HTERT RPE-1 (cell line): ENCODE data around the gene FUBP3.

ENCODE experiments used
- in situ Hi-C: fragments of 300-500 bp; cut with MboI; formaldehyde crosslinking; loops from 4 replicates; pipeline ENCODE4 v1.14.3; 2020; ENCODE audit warnings: low sequenced_read_pairs

Gene FUBP3, protein sequence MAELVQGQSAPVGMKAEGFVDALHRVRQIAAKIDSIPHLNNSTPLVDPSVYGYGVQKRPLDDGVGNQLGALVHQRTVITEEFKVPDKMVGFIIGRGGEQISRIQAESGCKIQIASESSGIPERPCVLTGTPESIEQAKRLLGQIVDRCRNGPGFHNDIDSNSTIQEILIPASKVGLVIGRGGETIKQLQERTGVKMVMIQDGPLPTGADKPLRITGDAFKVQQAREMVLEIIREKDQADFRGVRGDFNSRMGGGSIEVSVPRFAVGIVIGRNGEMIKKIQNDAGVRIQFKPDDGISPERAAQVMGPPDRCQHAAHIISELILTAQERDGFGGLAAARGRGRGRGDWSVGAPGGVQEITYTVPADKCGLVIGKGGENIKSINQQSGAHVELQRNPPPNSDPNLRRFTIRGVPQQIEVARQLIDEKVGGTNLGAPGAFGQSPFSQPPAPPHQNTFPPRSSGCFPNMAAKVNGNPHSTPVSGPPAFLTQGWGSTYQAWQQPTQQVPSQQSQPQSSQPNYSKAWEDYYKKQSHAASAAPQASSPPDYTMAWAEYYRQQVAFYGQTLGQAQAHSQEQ

DNA sequence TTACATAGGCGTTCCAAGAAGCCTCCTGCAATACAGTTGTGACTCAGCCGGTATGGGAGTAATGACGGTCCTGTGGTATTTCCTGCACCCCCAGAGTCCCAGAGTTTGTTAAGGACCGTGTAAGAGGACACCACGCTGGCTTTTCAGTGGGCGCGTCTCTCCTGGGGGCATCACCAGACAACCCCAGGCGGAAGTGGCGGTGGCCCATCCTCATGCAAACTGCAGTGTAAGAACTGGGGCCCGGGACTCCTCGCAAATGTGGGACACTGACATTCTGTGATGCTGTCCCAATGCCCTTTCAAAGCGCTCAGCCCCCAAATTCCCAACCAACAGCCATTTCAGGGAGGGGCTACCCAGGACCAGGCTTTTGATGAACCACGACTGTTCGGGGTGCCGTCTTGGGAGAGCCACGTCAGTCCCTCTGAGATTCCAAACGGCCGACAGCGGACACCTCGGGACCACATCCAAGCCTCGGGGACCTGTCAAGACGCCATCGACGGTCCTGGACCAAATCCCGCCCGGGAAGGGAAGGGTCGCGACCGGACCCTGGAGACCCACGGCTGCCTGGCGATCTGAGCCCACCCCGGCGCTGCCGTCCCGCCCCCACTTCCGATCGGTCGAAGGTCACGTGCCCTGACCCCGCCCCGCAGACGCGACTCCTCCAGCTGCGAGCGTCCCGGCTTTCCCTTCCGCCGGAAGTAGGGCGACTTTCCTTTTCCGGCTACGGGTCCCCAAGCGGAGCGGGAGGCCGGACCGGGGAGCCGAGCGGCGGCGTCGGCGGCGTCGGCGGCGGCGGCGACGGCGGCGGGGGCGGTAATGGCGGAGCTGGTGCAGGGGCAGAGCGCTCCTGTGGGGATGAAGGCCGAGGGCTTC, at the start of gene FUBP3:
FUBP3 (plus strand) TSS at position 713 of the 873 bp plus-strand sequence; CDS start at position 817, 104 bp downstream.
- in situ Hi-C loops: no loop called here

DNA sequence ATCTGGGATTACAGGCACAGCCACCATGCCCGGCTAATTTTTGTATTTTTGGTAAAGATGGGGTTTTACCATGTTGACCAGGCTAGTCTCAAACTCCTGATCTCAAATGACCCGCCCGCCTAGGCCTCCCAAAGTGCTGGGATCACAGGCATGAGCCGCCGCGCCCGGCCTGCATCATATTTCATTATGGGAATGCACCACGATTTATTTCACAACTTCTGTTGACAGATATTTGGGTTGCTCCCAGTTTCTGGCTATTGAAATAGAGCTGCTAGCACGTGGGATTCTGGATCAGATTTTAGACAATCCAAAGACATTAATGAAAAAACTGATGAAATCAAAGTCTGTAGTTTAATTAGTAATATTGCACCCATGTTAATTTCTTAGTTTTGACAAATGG, 48.4 kb upstream of the FUBP3 start:
- in situ Hi-C loops: no loop called here

DNA sequence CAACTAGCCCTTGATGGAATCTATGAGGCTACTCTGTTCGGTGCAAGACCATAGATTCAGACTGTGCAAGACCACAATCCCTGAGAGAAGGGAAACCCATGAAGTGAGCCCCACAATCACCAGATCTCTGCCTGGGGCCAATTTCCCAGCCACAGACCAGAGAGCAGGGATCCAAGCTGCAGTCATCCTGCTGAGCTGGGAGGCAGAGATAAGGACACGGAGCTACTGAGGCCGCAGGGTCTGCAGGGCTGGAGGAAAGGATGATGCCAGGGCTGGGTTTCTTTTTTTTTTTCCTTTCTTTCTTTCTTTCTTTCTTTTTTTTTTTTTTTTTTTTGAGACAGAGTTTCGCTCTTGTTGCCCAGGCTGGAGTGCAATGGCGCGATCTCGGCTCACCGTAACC, 47.7 kb upstream of the FUBP3 start:
- in situ Hi-C loops: no loop called here

DNA sequence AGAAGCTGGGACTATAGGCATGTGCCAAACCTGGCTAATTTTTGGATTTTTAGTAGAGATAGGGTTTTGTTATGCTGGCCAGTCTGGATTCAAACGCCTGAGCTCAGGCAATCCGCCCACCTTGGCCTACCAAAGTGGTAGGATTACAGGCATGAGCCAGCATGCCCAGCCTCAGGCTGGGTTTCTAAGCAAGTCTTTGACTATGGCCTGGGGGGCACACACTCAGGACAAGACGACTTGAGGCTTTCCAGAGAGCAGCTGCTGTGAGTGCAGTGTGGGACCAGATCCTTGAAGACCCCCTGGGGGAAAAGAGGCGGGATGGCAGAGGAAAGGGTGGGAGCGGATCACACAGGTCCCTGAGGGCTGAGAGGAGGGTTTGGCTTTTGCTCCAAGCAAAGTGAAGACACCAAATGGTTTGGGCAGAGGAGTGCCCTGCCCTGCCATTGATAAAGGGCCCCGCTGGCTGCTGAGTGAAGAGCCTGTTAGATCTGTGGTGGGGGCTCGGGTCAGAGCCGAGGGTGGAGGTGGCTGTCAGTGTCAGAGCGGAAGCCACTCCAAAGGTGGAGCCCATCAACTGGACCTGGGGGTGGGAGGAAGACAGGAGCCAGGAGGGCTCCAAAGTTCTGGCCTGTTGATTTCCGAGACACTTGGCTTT, 46.8 kb upstream of the FUBP3 start:
- in situ Hi-C loops: no loop called here

DNA sequence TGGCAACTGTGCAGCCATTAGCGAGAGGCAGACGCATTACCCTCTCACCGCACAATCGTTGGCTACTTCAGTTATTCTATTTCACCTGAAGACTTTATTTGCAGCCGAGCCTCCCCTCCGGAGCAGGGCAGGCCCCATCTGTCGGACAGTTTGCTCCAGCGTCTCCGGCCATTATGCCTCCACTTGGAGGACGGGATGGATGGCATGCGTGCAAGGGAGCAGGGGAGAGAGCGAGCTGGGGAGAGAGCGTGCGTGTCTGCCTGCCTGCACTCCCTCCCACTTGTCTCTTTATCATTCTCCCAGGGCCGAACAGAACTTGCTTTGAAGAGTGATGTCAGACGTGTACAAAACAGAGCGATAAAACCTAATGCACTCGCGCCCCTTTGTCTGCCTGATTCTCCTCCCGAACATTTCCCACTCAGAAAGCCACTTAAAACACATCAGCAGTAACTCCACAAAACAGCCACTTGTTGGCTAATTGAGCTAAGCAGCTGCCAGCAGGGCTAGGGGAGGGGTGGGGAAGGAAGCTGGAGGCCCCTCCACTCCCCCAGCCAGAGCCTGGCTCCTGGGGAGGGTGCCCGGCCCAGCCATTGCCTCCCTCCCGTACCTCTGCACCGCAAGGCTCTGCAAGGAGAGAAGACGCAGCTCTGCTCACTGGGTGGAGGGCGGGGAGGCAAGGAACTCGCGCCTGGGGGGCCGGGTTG, 43.4 kb upstream of the FUBP3 start:
- in situ Hi-C loops: no loop called here

DNA sequence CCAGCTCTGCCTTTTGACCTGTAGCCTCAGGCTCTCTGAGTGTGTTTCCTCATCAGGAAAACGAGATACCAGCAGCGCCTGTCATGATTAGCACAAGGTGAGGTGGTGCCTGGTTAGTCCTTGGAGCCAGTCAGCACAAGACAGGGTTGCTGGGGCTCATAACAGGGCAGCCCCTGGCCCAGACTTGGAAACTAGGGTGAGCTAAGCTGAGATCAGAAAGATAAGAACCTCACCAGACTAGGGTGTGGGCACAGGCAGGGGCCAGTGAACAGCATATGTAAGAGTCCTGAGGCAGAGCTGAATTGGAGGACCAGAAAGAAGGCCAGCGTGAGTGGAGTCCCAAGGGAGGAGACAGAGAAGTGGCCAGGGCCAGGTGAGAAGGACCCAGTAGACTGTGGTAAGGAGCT, 42.7 kb upstream of the FUBP3 start:
- in situ Hi-C loops: no loop called here

DNA sequence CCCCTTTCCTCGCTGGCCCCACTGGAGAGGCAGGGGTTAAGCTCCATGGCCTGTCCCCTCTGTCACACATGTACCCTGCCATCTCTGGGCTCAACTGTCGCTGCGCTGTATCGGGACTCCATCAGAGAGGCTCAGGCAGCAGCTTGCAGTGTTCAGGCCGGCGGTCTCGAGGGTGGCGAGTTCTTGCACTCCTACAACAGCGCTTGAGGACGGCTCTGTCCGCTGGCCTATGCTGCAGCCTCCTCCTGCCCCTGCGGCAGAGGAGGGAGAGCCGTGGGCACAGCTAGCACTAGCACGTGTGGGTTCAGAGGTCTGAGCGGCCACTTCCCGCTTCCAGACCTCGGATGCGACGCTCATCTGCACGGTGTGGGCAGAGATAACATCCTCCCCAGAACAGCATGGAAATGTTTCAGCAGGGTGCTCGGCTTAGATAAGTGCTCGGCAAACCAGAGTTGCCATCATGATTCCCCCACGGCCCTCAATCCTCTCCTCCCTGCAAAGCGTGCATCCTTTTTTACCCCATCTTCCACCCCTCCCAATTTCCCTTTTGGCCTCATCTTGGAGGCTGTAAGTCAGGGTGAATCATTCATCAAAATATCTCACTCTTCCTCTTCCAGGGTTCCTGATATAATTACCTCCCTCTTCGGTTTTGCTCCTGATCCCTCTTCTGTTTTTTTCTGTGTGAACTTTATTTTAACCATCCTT, 41.9 kb upstream of the FUBP3 start:
- in situ Hi-C loops: no loop called here

DNA sequence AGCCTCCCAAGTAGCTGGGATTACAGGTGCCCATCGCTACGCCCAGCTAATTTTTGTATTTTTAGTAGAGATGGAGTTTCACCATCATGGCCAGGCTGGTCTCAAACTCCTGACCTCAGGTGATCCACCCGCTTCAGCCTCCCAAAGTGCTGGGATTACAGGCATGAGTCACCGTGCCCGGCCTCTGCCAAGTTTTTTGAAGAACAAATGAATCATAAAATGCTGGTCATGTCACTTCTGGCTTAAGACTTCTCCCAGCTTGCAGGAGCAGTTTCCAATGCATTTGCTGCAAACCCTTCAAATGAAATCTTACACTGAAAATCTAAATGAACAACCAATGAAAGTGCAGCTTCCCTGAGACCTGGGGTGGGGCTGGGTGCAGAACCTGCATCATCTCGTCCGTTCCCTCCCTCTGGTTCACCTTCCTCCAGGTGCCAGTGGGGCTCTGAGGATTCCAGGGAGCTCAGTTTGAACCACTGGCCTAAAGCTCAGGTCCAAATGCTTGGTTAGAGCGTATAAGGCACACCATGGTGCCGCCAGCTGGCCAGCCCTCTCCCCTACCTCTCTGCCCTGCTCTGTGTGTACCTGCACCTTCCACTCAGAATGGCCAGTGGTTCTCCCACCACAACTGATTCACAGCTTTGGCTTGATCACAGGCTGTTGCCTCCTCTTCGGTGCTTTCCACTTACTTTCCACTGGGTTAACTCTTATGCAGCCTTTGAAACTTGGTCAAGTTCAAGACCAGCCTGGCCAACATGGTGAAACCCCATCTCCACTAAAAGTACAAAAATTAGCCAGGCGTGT, 39.8 kb upstream of the FUBP3 start:
- in situ Hi-C loops: no loop called here

DNA sequence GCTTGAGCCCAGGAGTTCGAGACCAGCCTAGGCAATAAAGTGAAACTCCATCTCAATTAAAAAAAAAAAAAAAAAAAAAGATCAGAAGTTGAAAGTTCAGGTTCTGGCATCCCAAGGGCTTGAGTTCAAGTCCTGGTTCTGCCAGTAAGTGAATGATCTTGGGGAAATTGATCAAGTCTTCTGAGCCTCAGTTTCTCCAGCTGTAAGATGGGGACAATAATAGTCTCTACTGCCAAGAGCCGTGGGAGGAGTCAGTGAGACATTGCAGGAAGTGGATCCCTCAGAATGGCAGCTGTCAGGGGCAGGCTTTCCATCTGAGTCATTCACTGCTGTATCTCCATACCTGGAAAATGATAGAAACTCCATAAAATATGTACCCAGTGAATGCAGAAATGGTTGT, 37.8 kb upstream of the FUBP3 start:
- in situ Hi-C loops: no loop called here

DNA sequence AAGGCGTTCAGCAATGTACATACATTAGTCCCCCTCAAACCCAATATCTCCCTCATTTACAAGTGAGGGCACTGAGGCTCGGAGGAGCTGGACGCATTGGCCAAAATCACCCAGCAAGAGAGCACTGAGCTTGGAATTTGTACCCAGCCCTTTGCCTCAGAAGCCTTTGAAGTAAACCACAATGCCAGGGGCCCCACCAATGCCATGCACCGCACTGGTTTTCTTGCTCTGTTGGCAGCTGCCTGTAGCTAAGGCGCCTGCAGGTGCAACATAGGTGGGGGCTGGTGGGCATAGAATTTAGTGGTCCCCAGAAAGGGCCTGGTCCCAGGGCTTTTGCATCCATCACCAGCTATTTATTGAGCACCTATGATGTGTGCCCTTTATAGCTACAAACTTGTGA, 37.3 kb upstream of the FUBP3 start:
- in situ Hi-C loops: no loop called here

DNA sequence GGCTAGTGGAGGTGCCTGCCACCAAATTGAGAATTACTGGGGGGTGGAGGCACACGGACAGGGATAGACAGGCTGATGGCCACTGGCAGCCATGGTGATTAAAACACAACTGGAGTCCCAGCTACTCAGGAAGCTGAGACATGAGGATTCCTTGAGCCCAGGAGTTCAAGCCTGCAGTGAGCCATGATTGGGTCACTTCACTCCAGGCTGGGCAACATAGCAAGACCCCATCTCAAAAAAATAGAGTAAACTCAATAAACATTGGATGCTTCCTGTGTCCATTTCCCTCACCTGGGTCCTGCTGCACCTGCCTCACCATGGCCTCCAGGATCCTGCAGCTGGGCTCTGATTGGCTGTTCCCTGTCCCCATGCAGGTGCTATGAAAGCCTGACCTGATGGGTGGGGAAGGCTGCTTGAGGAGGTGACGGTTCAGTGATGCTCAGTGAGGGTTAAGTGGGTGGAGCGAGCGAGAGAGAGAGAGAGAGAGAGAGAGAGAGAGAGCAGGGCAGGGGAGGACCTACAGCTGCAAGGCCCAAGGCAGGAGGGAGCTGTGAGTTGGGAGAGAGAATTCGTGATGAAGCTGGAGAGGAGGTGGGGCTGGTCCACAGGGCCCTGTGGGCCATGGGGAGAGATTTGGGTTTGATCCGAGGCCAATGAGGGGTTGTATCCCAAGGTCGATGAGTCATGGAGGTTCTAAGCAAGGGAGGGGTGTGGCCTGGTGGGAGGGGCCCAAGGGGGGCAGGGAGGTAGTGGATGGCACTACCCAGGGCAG, 36.7 kb upstream of the FUBP3 start:
- in situ Hi-C loops: no loop called here

DNA sequence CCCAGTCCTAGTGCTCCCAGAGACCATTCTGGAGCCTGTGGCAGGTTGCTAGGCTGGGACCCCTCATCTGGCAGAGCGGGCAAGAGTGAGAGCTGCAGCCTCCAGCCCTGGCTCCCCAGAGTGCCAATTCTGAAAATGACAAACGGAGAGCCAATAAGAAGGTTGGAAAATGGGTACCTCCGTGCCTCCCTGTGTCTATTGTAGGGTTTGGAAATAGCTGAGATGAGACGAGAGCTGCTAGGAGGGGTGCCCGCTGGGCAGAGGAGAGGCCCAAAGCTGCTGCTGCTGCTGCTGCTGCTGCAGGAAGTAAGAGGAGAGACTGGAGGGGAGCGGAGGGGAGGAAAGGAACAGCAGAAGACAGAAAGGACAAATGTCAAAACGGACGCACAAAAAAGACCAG, 36.0 kb upstream of the FUBP3 start:
- in situ Hi-C loops: no loop called here

DNA sequence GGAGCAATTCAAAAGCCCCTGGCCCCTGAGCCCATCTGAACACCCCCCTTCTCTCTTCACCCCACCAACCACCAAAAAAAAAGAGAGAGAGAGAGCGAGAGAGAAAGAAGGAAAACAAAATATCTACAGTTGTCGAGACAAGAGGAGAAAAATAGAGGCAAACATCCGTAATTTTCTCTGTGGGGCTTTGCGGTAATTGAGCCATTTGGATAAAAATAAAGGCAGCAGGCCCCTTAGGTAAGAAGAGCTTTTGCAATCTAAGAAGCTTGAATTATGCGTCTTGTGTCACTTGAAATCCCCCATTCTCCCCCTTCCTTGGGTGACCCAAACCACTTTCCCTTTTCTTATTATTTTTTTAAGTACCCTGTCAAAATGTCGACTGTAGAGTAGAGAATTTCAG, 35.5 kb upstream of the FUBP3 start:
- in situ Hi-C loops: no loop called here

DNA sequence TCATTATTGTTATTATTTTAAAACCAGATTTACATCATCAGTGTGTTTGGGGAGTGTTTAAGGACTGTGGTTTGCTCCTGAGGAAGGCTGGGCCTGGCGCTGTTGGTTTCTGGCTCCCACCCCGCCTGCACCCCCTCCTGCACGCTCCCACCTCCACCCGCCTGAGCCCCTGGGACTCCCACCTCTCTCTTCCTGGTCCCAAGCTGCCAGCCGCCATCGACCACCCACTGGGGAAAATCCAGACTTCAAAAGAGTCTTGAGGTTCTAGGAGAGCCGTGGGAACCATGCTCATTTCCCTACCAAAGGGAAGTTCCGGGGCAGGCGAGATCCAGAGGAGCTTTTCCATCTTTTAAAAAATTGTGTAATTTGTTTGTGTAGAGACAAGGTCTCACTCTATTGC, 35.0 kb upstream of the FUBP3 start:
- in situ Hi-C loops: no loop called here

DNA sequence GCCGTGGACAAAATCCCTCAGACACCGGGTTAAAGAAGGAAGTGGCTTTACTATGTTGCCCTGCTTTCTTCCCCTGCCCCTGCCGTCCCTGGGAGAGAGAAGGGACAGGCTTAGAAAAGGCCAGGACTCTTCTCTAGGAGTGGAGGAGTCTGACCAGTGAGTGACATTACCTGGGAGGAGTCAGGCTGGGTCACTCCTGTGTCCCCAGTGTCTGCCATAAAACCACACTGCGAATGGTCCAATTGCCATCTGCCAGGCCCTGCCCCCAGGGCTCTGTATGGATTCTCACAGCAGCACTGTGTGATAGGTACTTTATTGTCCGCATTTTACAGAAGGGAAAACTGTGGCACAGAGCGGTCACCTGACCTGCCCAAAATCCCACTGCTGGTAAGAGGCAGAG, 31.3 kb upstream of the FUBP3 start:
- in situ Hi-C loops: no loop called here

DNA sequence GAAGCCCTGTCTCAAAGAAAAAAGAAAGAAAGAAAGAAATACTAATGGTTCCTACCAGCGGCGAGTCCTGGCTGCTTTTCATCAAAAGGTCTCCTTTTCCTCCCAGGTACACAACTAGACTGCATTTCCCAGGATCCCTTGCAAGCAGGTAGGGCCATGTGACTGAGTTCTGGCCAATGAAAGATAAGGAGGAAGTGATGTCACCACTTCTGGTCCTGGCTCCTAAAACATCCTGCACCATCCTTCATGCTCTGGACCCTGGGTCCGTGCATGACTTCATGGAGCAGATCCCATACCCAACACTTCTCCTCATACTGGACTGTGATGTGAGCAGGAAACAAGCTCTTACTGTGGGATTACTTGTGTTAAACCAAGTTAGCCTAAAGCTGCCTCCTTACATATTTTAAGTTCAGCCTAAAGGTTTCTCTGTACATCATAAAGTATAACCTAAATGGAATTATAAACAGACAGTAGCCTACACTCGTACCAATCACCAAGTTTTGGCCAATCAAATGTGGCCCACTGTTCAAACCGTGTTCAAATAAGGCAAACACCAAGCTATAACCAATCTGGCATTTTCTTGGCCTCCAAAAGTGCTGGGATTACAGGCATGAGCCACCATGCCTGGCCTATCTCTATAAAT, 30.2 kb upstream of the FUBP3 start:
- in situ Hi-C loops: no loop called here

DNA sequence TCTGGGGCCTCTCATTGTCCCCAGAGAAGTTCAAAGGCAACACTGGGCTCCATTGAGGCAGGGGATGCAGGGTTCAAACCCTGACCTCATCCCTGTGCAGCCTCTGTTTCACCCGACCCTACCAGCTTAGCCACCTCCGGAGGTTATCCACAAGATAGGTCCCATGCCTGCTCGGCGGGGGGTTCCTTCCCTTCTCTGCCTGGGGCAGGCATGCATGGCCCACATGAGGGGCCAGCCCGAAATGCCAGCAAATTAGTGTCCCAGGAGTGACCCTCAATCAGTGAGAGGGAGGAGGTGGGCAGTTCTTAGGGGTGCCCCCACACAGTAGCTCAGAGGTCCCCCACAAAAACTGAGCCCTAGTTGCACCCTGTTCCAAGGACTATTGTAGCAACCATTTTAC, 24.8 kb upstream of the FUBP3 start:
- in situ Hi-C loops: no loop called here

DNA sequence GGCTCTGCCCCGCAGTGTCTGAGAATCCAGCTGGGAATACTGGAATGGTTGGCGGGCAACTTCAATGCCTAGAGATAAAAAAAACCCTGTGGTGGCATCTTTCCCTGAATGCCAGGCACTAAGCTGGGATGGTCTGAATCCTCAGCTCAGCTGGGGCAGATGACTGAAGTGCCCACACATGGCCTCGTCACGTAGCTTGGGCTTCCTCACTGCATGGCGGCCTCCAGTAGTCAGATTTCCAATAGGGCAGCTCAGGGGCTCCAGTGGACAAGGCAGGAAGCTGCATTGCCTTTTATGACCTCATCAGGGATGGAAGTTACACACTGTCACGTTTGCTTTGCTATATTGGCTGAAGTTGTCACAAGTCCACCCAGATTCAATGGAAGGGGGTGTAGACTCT, 24.3 kb upstream of the FUBP3 start:
- in situ Hi-C loops: no loop called here
